Kidney epithelial cell (primary cell): ENCODE data around the gene CDK18. TPM values are rescaled to one million over a fixed set of nuclear protein-coding genes. Genes with fewer than 3 reads are reported as not detected.

ENCODE experiments used
- DNase-seq: peaks from one replicate; pipeline ENCODE4 v3.0.0-alpha.2; 2010; ENCODE audit warnings: low read depth
- H3K27me3 ChIP-seq: 2 replicates; pipeline ENCODE4 v1.6.0; 2011; ENCODE audit warnings: low read length; ENCODE audit not compliant: control insufficient read depth, insufficient read depth
- H3K36me3 ChIP-seq: 2 replicates; pipeline ENCODE4 v1.5.1; 2011; ENCODE audit warnings: low read length; ENCODE audit not compliant: control insufficient read depth, insufficient read depth
- H3K4me3 ChIP-seq: 2 replicates; pipeline ENCODE4 v1.5.1; 2011; ENCODE audit warnings: low read depth, mild to moderate bottlenecking, control low read depth, low read length
- CTCF ChIP-seq: IDR thresholded peaks from 2 replicates; pipeline ENCODE4 v1.5.1; 2011; ENCODE audit warnings: mild to moderate bottlenecking, moderate library complexity, low read length, control low read depth, inconsistent platforms; ENCODE audit not compliant: insufficient read depth, poor library complexity, severe bottlenecking
- total RNA-seq: library from RNA; depleted of rRNA; stranded (reverse); fragments of >200 nt; gene quantifications from 2 replicates; pipeline ENCODE4 v1.2.3, GENCODE V29; 2015

The CDK18 gene
- total RNA-seq, 1 donor from 2014 or later: 12.1 TPM

- Histone ChIP-seq H3K36me3 (no peaks in the 10 kb centered on the region), H3K4me3 (no peak overlapping the region), H3K27me3 (no peaks in the 10 kb centered on the region)
- no peak for DNase-seq
- no peak for TF ChIP-seq CTCF
These were observed 6.5 kb downstream of the CDK18 start for GRCh38 chr1:205510951-205511330.

GRCh38 chr1:205512059-205513045 lies 7.9 kb downstream of the CDK18 start:
- Histone ChIP-seq H3K36me3 (no peaks in the 10 kb centered on the region), H3K27me3 (no peaks in the 10 kb centered on the region), H3K4me3 (no peak overlapping the region)
- no peak for DNase-seq
- TF ChIP-seq CTCF: no peak

- H3K27me3 ChIP-seq: no peaks in the 10 kb centered on the region
- H3K36me3 ChIP-seq: no peaks in the 10 kb centered on the region
- no peak for DNase-seq
- TF ChIP-seq CTCF: no peak
- no peak overlapping the region for H3K4me3 ChIP-seq
These were observed 9.3 kb downstream of the CDK18 start for GRCh38 chr1:205513774-205514173.

GRCh38 chr1:205514211-205515142 lies 10.0 kb downstream of the CDK18 start:
- Histone ChIP-seq H3K4me3 (no peak overlapping the region), H3K36me3 (no peaks in the 10 kb centered on the region), H3K27me3 (no peaks in the 10 kb centered on the region)
- no peak for DNase-seq
- no peak for TF ChIP-seq CTCF

GRCh38 chr1:205515781-205516253 lies 11.3 kb downstream of the CDK18 start:
- no peak for TF ChIP-seq CTCF
- H3K27me3 ChIP-seq: no peaks in the 10 kb centered on the region
- no peak overlapping the region for H3K4me3 ChIP-seq
- no peak for DNase-seq
- no peaks in the 10 kb centered on the region for H3K36me3 ChIP-seq
